K562 (cell line): ENCODE measurements around the gene SUV39H2. TPM values are rescaled to one million over a fixed set of nuclear protein-coding genes. Genes with fewer than 3 reads are reported as not detected.

Source experiments
- BRF1 ChIP-seq: IDR thresholded peaks from 3 replicates; pipeline ENCODE4 v1.6.1; 2011; ENCODE audit warnings: borderline replicate concordance, mild to moderate bottlenecking; ENCODE audit not compliant: insufficient read length; ENCODE audit errors: extremely low read depth
- E2F3 ChIP-seq: fragments of 250-450 bp; sonication (Bioruptor Pico); IDR thresholded peaks from 2 replicates; pipeline ENCODE4 v1.4.0; 2020; ENCODE audit warnings: mild to moderate bottlenecking
- EGR1 ChIP-seq: fragments of 450-650 bp; conservative IDR thresholded peaks from 2 replicates; pipeline ENCODE4 v1.6.1; 2017; ENCODE audit warnings: mild to moderate bottlenecking
- ERF ChIP-seq: fragments of 450-650 bp; formaldehyde crosslinking; IDR thresholded peaks from 2 replicates; pipeline ENCODE4 v1.4.0; 2020; ENCODE audit warnings: mild to moderate bottlenecking, mixed read lengths
- HLTF ChIP-seq: fragments of 450-650 bp; IDR thresholded peaks from 2 replicates; pipeline ENCODE4 v1.6.1; 2016
- ILF3 ChIP-seq: fragments of 450-650 bp; IDR thresholded peaks from 2 replicates; pipeline ENCODE4 v1.6.1; 2018; ENCODE audit warnings: antibody characterized with exemption, mild to moderate bottlenecking, moderate library complexity, borderline replicate concordance
- KLF13 ChIP-seq: fragments of 450-650 bp; IDR thresholded peaks from 2 replicates; pipeline ENCODE4 v1.6.1; 2016; ENCODE audit warnings: missing genetic modification characterization, low read depth, mild to moderate bottlenecking, missing compliant biosample characterization, moderate library complexity, borderline replicate concordance
- LCOR ChIP-seq: sonication (generic); formaldehyde crosslinking; IDR thresholded peaks from 2 replicates; pipeline ENCODE4 v1.8.0; 2022; ENCODE audit warnings: mild to moderate bottlenecking, missing genetic modification reagents
- MBD1 ChIP-seq: fragments of 250-450 bp; sonication (Bioruptor Pico); IDR thresholded peaks from 2 replicates; pipeline ENCODE4 v1.8.0; 2022; ENCODE audit warnings: inconsistent platforms
- NFIX ChIP-seq: fragments of 250-450 bp; sonication (Bioruptor Pico); IDR thresholded peaks from 2 replicates; pipeline ENCODE4 v1.4.0; 2020; ENCODE audit warnings: low read depth, mild to moderate bottlenecking, moderate library complexity
- NR1H2 ChIP-seq: sonication (generic); formaldehyde crosslinking; IDR thresholded peaks from 2 replicates; pipeline ENCODE4 v1.4.0; 2020; ENCODE audit warnings: mild to moderate bottlenecking, missing genetic modification reagents
- NRF1 ChIP-seq, 2 experiments: fragments of 450-650 bp; IDR thresholded peaks in 1 of 2; conservative IDR thresholded peaks in 1 of 2; 2 replicates each; pipeline ENCODE4 v1.6.1; 2014; ENCODE audit warnings: mild to moderate bottlenecking in 2 of 2
- POLR2H ChIP-seq: IDR thresholded peaks from 2 replicates; pipeline ENCODE4 v1.6.1; 2016; ENCODE audit warnings: missing genetic modification characterization, low read depth, mild to moderate bottlenecking, control low read depth, missing compliant biosample characterization, moderate library complexity
- PTTG1 ChIP-seq: fragments of 450-650 bp; IDR thresholded peaks from 2 replicates; pipeline ENCODE4 v1.6.1; 2016; ENCODE audit warnings: low read depth, mild to moderate bottlenecking, missing genetic modification characterization, missing compliant biosample characterization
- PYGO2 ChIP-seq: fragments of 450-650 bp; IDR thresholded peaks from 2 replicates; pipeline ENCODE4 v1.6.1; 2016; ENCODE audit warnings: mild to moderate bottlenecking, missing genetic modification characterization, moderate library complexity, missing compliant biosample characterization
- SMC3 ChIP-seq: conservative IDR thresholded peaks from 2 replicates; pipeline ENCODE4 v1.6.1; 2011; ENCODE audit warnings: low read depth, low read length, improper control_type of control experiment; ENCODE audit not compliant: insufficient read depth
- STAG1 ChIP-seq: sonication (generic); formaldehyde crosslinking; IDR thresholded peaks from 2 replicates; pipeline ENCODE4 v1.5.0; 2020; ENCODE audit warnings: missing genetic modification reagents, borderline replicate concordance
- TBP ChIP-seq: optimal IDR thresholded peaks from 2 replicates; pipeline ENCODE3; 2011; ENCODE audit warnings: low read depth, low read length, improper control_type of control experiment
- ZNF124 ChIP-seq: sonication (generic); formaldehyde crosslinking; IDR thresholded peaks from 2 replicates; pipeline ENCODE4 v1.8.1; 2022; ENCODE audit warnings: missing genetic modification reagents
- ZNF133 ChIP-seq: fragments of 250-450 bp; sonication (Bioruptor Pico); IDR thresholded peaks from 2 replicates; pipeline ENCODE4 v1.4.0; 2020; ENCODE audit warnings: mild to moderate bottlenecking
- ZNF253 ChIP-seq: fragments of 250-450 bp; sonication (Bioruptor Pico); conservative IDR thresholded peaks from 2 replicates; pipeline ENCODE4 v1.6.1; 2021; ENCODE audit warnings: mild to moderate bottlenecking
- ZNF274 ChIP-seq: IDR thresholded peaks from 2 replicates; pipeline ENCODE4 v1.6.1; 2011; ENCODE audit warnings: low read depth, mild to moderate bottlenecking, low read length, moderate library complexity, borderline replicate concordance
- ZNF395 ChIP-seq: fragments of 200-800 bp; sonication (Bioruptor generic); IDR thresholded peaks from 2 replicates; pipeline ENCODE4 v1.6.1; 2017; ENCODE audit warnings: missing genetic modification characterization, missing compliant biosample characterization
- ZNF449 ChIP-seq: fragments of 250-450 bp; sonication (Bioruptor Pico); IDR thresholded peaks from 2 replicates; pipeline ENCODE4 v1.8.0; 2022; ENCODE audit warnings: moderate library complexity, mild to moderate bottlenecking, inconsistent platforms
- ZNF583 ChIP-seq: fragments of 250-450 bp; sonication (Bioruptor Pico); IDR thresholded peaks from 2 replicates; pipeline ENCODE4 v1.4.0; 2020
- polyA plus RNA-seq, 8 experiments: library from polyadenylated mRNA; depleted of rRNA in 4 of 8; stranded (reverse) in 5 of 8; unstranded in 3 of 8; fragments of >200 nt; fragmentation: Nextera tagmentation in 2 of 8; fragmentation: Illumina TruSeq in 1 of 8; extraction: Ambion mirVana in 2 of 8; extraction: Trizol in 1 of 8; gene quantifications; 2 replicates each; pipeline versions ENCODE4 v1.2.1 to v1.2.3, GENCODE V29; 2011 to 2014; ENCODE audit warnings: inconsistent platforms in 1 of 8, missing spikeins in 1 of 8
- total RNA-seq, 7 experiments: library from RNA; depleted of rRNA in 6 of 7; stranded (reverse); fragments of >200 nt in 6 of 7; fragmentation: Illumina TruSeq in 2 of 7; extraction: Trizol in 2 of 7; gene quantifications; 2 replicates each; pipeline versions ENCODE4 v1.2.1 to v1.2.3, GENCODE V29; 2011 to 2021; ENCODE audit warnings: low replicate concordance in 1 of 7

SUV39H2 gene
- total and polyA plus RNA-seq, 9 of the 15 experiments (the other 6 are each of a cell fraction or from before 2014, with no cell fraction given) = 24.1 to 54.3 (median 41.3) TPM

- no peak for TF ChIP-seq ILF3
- TF ChIP-seq LCOR = peak; percentile 62; the same call in 1 of the 2 replicates
- TF ChIP-seq PTTG1 (tag) = no peak
- TF ChIP-seq E2F3 (CRISPR knock-in tag) = peak; percentile 88
- TF ChIP-seq MBD1 (CRISPR knock-in tag) = no peak
- TF ChIP-seq POLR2H (tag) = peak; percentile 67
- TF ChIP-seq EGR1 = peak; percentile 96
- TF ChIP-seq KLF13 = no peak
- TF ChIP-seq TBP = peak; percentile 85
- no peak for TF ChIP-seq ZNF124 (CRISPR knock-in tag)
- 0 out of 2 replicates have a peak, but pooled peaks have one; percentile 17 for TF ChIP-seq HLTF
- no peak for TF ChIP-seq BRF1
- TF ChIP-seq NR1H2 (CRISPR knock-in tag) = no peak
- TF ChIP-seq NRF1 (conservative IDR thresholded peaks at IDR 0.05 in 1 of 2, IDR thresholded peaks at IDR 0.05 in 1 of 2) = peak; percentile 99 to 100
- TF ChIP-seq STAG1 (CRISPR knock-in tag) = 0 out of 2 replicates have a peak, but pooled peaks have one; percentile 14
- TF ChIP-seq PYGO2 (tag) = no peak
- TF ChIP-seq ZNF133 (CRISPR knock-in tag) = no peak
- 0 out of 2 replicates have a peak, but pooled peaks have one; percentile 39 for TF ChIP-seq ZNF583 (CRISPR knock-in tag)
- no peak for TF ChIP-seq ZNF395 (CRISPR knock-in tag)
- peak; percentile 74; the same call in 1 of the 2 replicates for TF ChIP-seq ERF
- TF ChIP-seq NFIX (CRISPR knock-in tag) = no peak
- no peak for TF ChIP-seq ZNF449 (CRISPR knock-in tag)
- no peak for TF ChIP-seq SMC3
- TF ChIP-seq ZNF253 (CRISPR knock-in tag) = no peak
- no peak; the same call in 1 of the 2 replicates for TF ChIP-seq ZNF274
These were observed 40.7 kb upstream of the SUV39H2 start, which contains the start of the genes CDNF, HSPA14 and MSANTD7 (continued) for GRCh38 chr10:14837757-14838581.
